Fibroblast of villous mesenchyme (primary cell): Measurements from ENCODE around the gene COX7A2. TPM values are rescaled to one million over a fixed set of nuclear protein-coding genes. Genes with fewer than 3 reads are reported as not detected.

Experiments
- DNase-seq: peaks from one replicate; pipeline ENCODE4 v3.0.0-alpha.2; 2010; ENCODE audit warnings: low read depth
- H3K4me3 ChIP-seq: 2 replicates; pipeline ENCODE4 v1.5.1; 2011; ENCODE audit warnings: low read depth, mild to moderate bottlenecking, low read length
- total RNA-seq: library from RNA; depleted of rRNA; stranded (reverse); fragments of >200 nt; gene quantifications from 2 replicates; pipeline ENCODE4 v1.2.3, GENCODE V29; 2012
- TF ChIP-seq, protein P1 (sequence below): IDR thresholded peaks from 2 replicates; pipeline ENCODE4 v1.5.1; 2012; ENCODE audit warnings: low read depth, mild to moderate bottlenecking, low read length; ENCODE audit not compliant: insufficient read depth

Gene COX7A2
- total RNA-seq, 1 donor: 120 TPM

DNA sequence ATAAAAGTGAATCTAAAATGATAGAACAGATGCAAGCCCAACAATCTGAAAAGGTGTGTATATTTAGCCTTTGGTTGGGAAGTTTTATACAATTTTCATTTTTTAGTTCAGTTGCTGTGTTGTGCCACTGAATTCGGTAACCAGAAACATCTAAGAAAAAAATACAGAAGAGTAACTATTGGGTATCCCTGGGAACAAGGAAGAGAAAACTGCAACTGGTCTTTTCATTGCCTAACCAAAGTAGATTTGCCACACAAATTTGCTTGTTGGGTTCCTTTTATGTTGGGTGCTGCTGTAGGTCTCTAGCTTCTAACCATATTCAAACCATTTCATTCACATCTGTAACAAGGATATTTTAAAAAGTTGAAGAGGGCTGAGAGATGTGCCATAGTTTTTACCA, 43.8 kb upstream of the COX7A2 start:
- H3K4me3 ChIP-seq: no peak overlapping the region
- no peak for DNase-seq
- TF ChIP-seq, protein P1, sequence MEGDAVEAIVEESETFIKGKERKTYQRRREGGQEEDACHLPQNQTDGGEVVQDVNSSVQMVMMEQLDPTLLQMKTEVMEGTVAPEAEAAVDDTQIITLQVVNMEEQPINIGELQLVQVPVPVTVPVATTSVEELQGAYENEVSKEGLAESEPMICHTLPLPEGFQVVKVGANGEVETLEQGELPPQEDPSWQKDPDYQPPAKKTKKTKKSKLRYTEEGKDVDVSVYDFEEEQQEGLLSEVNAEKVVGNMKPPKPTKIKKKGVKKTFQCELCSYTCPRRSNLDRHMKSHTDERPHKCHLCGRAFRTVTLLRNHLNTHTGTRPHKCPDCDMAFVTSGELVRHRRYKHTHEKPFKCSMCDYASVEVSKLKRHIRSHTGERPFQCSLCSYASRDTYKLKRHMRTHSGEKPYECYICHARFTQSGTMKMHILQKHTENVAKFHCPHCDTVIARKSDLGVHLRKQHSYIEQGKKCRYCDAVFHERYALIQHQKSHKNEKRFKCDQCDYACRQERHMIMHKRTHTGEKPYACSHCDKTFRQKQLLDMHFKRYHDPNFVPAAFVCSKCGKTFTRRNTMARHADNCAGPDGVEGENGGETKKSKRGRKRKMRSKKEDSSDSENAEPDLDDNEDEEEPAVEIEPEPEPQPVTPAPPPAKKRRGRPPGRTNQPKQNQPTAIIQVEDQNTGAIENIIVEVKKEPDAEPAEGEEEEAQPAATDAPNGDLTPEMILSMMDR: no peak

DNA sequence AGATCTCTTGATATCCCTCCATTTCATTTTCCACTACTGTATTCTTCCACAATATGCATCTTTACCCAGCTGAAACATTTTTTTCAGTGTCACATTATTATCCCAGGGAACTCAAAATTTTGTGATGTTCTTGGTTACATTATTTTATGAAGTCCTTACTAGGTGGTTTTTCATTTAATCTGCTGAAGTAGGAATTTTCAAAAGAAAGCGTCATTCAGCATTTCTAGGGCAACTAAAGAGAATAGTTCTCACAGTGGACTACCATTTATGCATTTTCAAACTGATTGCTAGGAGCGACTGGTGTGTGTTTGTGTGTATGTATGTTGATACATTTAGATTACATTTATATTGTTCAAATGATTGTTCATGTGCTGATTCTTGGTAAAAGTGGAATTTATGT, 43.4 kb upstream of the COX7A2 start:
- no peak for DNase-seq
- H3K4me3 ChIP-seq: no peak overlapping the region
- TF ChIP-seq, protein P1: no peak

DNA sequence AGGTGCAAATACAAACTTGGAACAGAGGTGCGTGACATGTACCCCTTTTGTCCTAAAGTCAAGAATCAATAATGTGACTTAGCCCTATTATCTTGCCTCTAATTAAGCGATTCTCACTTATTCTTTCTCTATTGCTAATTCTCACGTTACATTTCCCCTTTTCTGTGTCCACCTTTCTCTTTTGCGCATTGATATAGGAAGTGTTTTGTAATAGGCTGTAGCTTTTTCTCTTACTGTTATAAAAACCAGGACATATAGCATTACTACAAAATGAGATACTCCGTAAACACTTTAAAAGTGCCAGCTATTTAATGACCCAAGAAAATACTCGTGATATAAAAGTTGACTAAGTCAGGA, 41.7 kb upstream of the COX7A2 start:
- TF ChIP-seq, protein P1: no peak
- H3K4me3 ChIP-seq: peak overlapping the region; percentile 91
- DNase-seq: no peak

DNA sequence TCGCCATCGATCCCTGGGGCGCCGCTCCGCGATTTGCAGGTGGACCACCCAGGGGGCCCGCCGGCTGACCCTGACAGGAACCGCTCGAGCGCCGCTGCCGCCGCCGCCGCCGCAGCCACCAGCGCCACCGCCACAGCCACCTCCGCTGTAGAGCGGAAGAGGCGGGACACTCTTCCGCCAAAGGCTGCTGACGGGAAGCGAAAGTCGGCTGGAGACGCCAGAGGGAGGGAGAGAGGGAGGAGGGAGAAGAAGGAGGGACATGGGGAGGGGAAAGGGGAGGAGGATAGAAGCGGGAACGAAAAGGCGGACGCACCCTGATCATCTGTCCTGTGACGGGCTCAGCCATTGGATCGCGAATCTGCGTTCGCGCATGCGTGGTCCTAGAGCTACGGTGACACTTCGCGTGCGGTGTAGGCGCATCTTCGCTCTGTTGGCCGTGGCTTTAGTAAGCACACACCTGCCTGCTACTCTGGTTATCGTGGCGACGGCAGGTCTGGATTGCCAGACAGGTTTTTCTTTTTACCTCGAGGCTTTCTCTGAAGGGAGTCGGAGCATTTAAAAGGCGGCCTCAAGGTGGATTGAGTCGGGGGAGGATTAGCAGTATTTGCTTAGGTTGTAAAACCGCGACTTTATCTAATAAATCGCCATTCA, 41.2 kb upstream of the COX7A2 start, which contains the start of gene TMEM30A:
Gene TMEM30A, minus strand, starts transcription at position 161 of the 651 bp plus-strand sequence. Its CDS starts 154 bp downstream, at position 7.
- peak; percentile 99 for DNase-seq

DNA sequence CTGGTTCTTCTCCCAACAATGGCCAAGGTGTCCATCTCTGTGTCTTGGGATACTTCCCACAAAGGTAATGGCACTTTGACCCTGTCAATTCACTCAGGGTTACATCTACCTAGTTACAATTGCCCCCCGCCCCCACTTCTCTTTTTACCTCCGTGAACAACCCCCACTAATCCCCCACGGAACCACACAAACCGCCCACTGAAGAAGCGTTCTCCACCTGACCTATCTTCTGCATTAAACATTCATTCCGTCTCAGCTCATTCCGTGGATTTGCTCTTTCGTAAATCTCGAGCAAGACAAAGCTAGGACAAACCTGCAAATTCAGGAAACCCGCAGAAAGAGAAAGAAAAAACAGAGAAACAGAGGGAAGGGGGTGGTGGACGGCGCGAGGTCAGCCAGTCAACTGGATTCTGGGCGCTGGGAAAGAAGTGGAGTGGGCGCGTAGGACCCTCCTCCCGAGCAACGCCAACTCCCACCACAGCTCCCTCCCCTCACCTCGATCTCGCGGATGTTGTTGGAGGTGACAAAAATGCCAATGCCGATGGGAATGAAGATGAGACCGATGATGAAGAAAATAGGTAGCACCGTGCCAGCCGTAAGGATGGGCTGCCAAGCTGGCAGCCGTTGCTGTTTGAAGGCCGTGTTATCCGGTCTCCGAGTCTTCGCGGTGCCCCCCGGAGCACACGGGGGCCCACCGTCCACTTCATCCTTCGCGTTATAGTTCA, 40.5 kb upstream of the COX7A2 start:
- no peak for DNase-seq
- TF ChIP-seq, protein P1: no peak
- H3K4me3 ChIP-seq: peak overlapping the region; percentile 91

More for the DNA sequence above, 41.2 kb upstream of the COX7A2 start, which contains the start of gene TMEM30A:
- peak within 1 kb of the TSS; percentile 91 for H3K4me3 ChIP-seq
- TF ChIP-seq, protein P1: no peak

DNA sequence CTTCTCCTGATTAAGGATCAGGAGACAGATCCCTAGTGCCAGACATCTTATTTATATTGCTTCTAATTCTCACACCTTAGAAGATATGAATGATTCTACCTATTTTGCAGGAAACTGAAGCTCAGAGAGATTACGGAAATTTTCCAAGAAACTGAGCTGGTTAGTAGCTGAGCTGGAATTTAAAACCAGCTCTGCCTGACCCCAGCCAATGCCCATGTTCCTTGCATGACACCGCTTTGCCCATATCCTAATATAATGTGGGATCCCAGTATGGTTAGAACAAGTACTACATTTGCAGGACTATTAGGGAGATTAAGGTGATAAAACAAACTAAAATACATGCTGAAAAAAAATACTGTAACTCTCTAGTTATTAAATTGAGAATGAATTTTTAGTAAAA, 39.1 kb upstream of the COX7A2 start:
- no peak for DNase-seq
- TF ChIP-seq, protein P1: no peak
- peak overlapping the region; percentile 91 for H3K4me3 ChIP-seq
